Spleen (tissue), 11 donors: ENCODE measurements around the gene PTH1R. TPM values are rescaled to one million over a fixed set of nuclear protein-coding genes. Genes with fewer than 3 reads are reported as not detected.

ENCODE experiments used
- DNase-seq: peaks from one replicate; pipeline ENCODE4 v3.0.0-alpha.2; 2020
- H3K27ac ChIP-seq, 8 donors: fragments of 200-600 bp; sonication (generic) in 7 of 8; 1 replicate in 4 of 8; 2 replicates in 4 of 8; pipeline versions ENCODE4 v1.5.0 to v1.8.0; 2016 to 2021; ENCODE audit warnings: inconsistent platforms in 4 of 8, mild to moderate bottlenecking in 4 of 8, moderate library complexity in 1 of 8
- H3K27me3 ChIP-seq, 7 donors: fragments of 200-600 bp; sonication (generic) in 6 of 7; replicated peaks in 1 of 7; 1 replicate in 4 of 7; 2 replicates in 3 of 7; pipeline versions ENCODE4 v1.5.0 to v1.8.0; 2016 to 2021; ENCODE audit warnings: inconsistent platforms in 3 of 7, mild to moderate bottlenecking in 1 of 7
- H3K36me3 ChIP-seq, 6 donors: fragments of 200-600 bp; sonication (generic) in 5 of 6; 1 replicate in 4 of 6; 2 replicates in 2 of 6; pipeline versions ENCODE4 v1.5.0 to v1.8.0; 2016 to 2021; ENCODE audit warnings: inconsistent platforms in 2 of 6
- H3K4me1 ChIP-seq, 6 donors: fragments of 200-600 bp; sonication (generic) in 5 of 6; 1 replicate in 3 of 6; 2 replicates in 3 of 6; pipeline versions ENCODE4 v1.5.0 to v1.8.0; 2016 to 2021; ENCODE audit warnings: inconsistent platforms in 3 of 6
- H3K4me3 ChIP-seq, 8 donors: fragments of 200-600 bp; sonication (generic) in 7 of 8; 1 replicate in 4 of 8; 2 replicates in 4 of 8; pipeline versions ENCODE4 v1.5.0 to v1.8.0; 2016 to 2021; ENCODE audit warnings: inconsistent platforms in 4 of 8, mild to moderate bottlenecking in 4 of 8, moderate library complexity in 2 of 8
- H3K9me3 ChIP-seq, 8 donors: fragments of 200-600 bp; sonication (generic) in 7 of 8; 1 replicate in 4 of 8; 2 replicates in 4 of 8; pipeline versions ENCODE4 v1.5.0 to v1.8.0; 2016 to 2021; ENCODE audit warnings: inconsistent platforms in 4 of 8
- CTCF ChIP-seq, 11 experiments: fragments of 200-600 bp in 7 of 11; fragments of 450-650 bp in 4 of 11; sonication (generic) in 4 of 11; IDR thresholded peaks in 8 of 11; conservative IDR thresholded peaks in 3 of 11; 1 replicate in 7 of 11; 2 replicates in 4 of 11; pipeline versions ENCODE4 v1.4.0 to v1.8.0; 2016 to 2021; ENCODE audit warnings: antibody characterized with exemption in 11 of 11, inconsistent platforms in 4 of 11, mild to moderate bottlenecking in 1 of 11
- POLR2A ChIP-seq, 3 donors: fragments of 450-650 bp; IDR thresholded peaks; one replicate each; pipeline ENCODE4 v1.5.1; 2017; ENCODE audit warnings: antibody characterized with exemption in 3 of 3, mild to moderate bottlenecking in 1 of 3
- POLR2AphosphoS5 ChIP-seq, 3 donors: sonication (generic); formaldehyde crosslinking; IDR thresholded peaks; one replicate each; pipeline ENCODE4 v1.5.1; 2017; ENCODE audit warnings: antibody characterized with exemption in 3 of 3
- WGBS, 5 donors: extraction: QIAGEN DNeasy Blood & Tissue Kit in 3 of 5; methylation state at CpG; one replicate each; pipeline versions ENCODE4 v1.1.5 to v1.1.7; 2013 to 2018; 5-methylcytosine and 5-hydroxymethylcytosine counted together
- intact Hi-C: fragments of 100-400 bp; cut with DNase I; formaldehyde crosslinking; loops from one replicate; pipeline ENCODE4 v1.15.0; 2023; ENCODE audit warnings: low total_unique reads
- polyA plus RNA-seq, 3 donors: library from polyadenylated mRNA; stranded (reverse); fragments of 200-250 nt; gene quantifications; one replicate each; pipeline ENCODE4 v1.2.1, GENCODE V29; 2013
- total RNA-seq, 7 donors: library from RNA; depleted of rRNA in 3 of 7; stranded (reverse); fragments of >200 nt in 3 of 7; fragmentation: NEBNext Ultra II Directional in 4 of 7; extraction: Animal tissue kit (Norgen Biotek cat#: 25700) in 4 of 7; gene quantifications; one replicate each; pipeline versions ENCODE4 v1.1.0 to v1.2.1, GENCODE V29; 2016 to 2021
- donor health status: healthy with polysubstance abuse.
- donor health status: DM: no; HTN: no; CAD: no; lungs with moderate emphysema.
- donor health status: DM: no; HTN: no; CAD: no.
- donor health status: Bipolar disorder and iron deficiency.
- donor health status: healthy.
- donor health status: DM: no; HTN: no; CAD: no.
- donor health status: DM: yes; HTN: yes; CAD: no.

PTH1R gene
- total and polyA plus RNA-seq, 10 donors, result 5.1 to 190 (median 34.1) TPM

GRCh38 chr3:46935989-46936558 is 58.6 kb downstream of the PTH1R start:
- peak; percentile 51 for DNase-seq
- Histone ChIP-seq H3K36me3 (peaks cover 0 to 71% (median 30%) of the 10 kb centered on the region in 6 donors), H3K4me3 (peak overlapping the region in 1 of 8 donors; percentile 11), H3K27me3 (no peaks in the 10 kb centered on the region), H3K27ac (peak overlapping the region in 7 of 8 donors; percentile 60 to 88 (median 81)), H3K9me3 (no peaks in the 10 kb centered on the region), H3K4me1 (peaks cover 59 to 100% (median 92%) of the 10 kb centered on the region in 6 donors)
- 52 to 78% (median 70%) methylated on average over 7 of the region's 7 CpGs for WGBS, 5 donors
- TF ChIP-seq POLR2AphosphoS5 (IDR thresholded peaks at IDR 0.05) (peak in 1 of 3 donors; percentile 45), POLR2A (IDR thresholded peaks at IDR 0.05) (no peak), CTCF (IDR thresholded peaks at IDR 0.05 in 8 of 11, conservative IDR thresholded peaks at IDR 0.05 in 3 of 11) (no peak)
- intact Hi-C loops, result no loop called here

- peak; percentile 58 for DNase-seq
- Histone ChIP-seq H3K4me3 (peak overlapping the region in 1 of 8 donors; percentile 11), H3K27me3 (no peaks in the 10 kb centered on the region), H3K9me3 (no peaks in the 10 kb centered on the region), H3K36me3 (peaks cover 0 to 76% (median 30%) of the 10 kb centered on the region in 6 donors), H3K27ac (peak overlapping the region in 7 of 8 donors; percentile 60 to 88 (median 81)), H3K4me1 (peaks cover 52 to 97% (median 84%) of the 10 kb centered on the region in 6 donors)
- intact Hi-C loops, result no loop called here
- TF ChIP-seq POLR2AphosphoS5 (IDR thresholded peaks at IDR 0.05) (no peak), POLR2A (IDR thresholded peaks at IDR 0.05) (no peak), CTCF (IDR thresholded peaks at IDR 0.05 in 8 of 11, conservative IDR thresholded peaks at IDR 0.05 in 3 of 11) (no peak)
- WGBS, 5 donors, result 80 to 91% (median 87%) methylated on average over 5 of the region's 5 CpGs
Observed at GRCh38 chr3:46936733-46937250, 59.3 kb downstream of the PTH1R start.

GRCh38 chr3:46938118-46938517 is 60.6 kb downstream of the PTH1R start:
- Histone ChIP-seq H3K4me3 (no peak overlapping the region), H3K36me3 (peaks cover 0 to 89% (median 30%) of the 10 kb centered on the region in 6 donors), H3K4me1 (peaks cover 43 to 96% (median 78%) of the 10 kb centered on the region in 6 donors), H3K27ac (peak overlapping the region in 6 of 8 donors; percentile 6 to 88 (median 80)), H3K9me3 (no peaks in the 10 kb centered on the region), H3K27me3 (no peaks in the 10 kb centered on the region)
- DNase-seq, result no peak
- TF ChIP-seq POLR2AphosphoS5 (IDR thresholded peaks at IDR 0.05), result no peak
- no peak for TF ChIP-seq POLR2A (IDR thresholded peaks at IDR 0.05)
- TF ChIP-seq CTCF (IDR thresholded peaks at IDR 0.05 in 8 of 11, conservative IDR thresholded peaks at IDR 0.05 in 3 of 11), result no peak
- 88 to 95% (median 93%) methylated on average over 2 of the region's 2 CpGs for WGBS, 5 donors
- intact Hi-C loops, result no loop called here
